Measurements from ENCODE around the gene ATE1. TPM values are rescaled to one million over a fixed set of nuclear protein-coding genes. Genes with fewer than 3 reads are reported as not detected.

ATE1 gene
- total RNA-seq, 1 experiment from 2014 or later: 39.2 TPM

- Histone ChIP-seq H3K4me1 (ENCODE audit: control insufficient read depth in 1 of 2, insufficient read depth in 2 of 2, low read length in 2 of 2) (peaks cover 11 to 14% of the 10 kb centered on the region in 2 experiments), H3K9ac (ENCODE audit: low read length) (no peak overlapping the region), H3K79me2 (ENCODE audit: insufficient read depth, low read length) (no peaks in the 10 kb centered on the region), H3K9me2 (ENCODE audit: insufficient read depth) (no peaks in the 10 kb centered on the region), H3K36me3 (ENCODE audit: control insufficient read depth in 1 of 2, insufficient read depth in 2 of 2, low read length in 2 of 2) (no peaks in the 10 kb centered on the region), H2AFZ (ENCODE audit: low read depth, low read length, poor library complexity, severe bottlenecking) (no peak overlapping the region), H3K27ac (ENCODE audit: low read depth, low read length) (no peak overlapping the region), H3K4me2 (ENCODE audit: low read length) (no peak overlapping the region), H4K20me1 (ENCODE audit: insufficient read depth) (no peaks in the 10 kb centered on the region), H3K27me3 (ENCODE audit: insufficient read depth, low read length) (no peaks in the 10 kb centered on the region), H3K9me3 (ENCODE audit: control insufficient read depth in 1 of 2, insufficient read depth in 1 of 2, low read depth in 1 of 2, low read length in 2 of 2) (no peaks in the 10 kb centered on the region), H3K4me3 (replicated peaks in 1 of 2; ENCODE audit: low read depth in 1 of 2, low read length in 2 of 2) (no peak overlapping the region)
- ChIA-PET RAD21 (ENCODE audit: low non-redundant PET in 1 of 2, low total read pairs in 2 of 2, uncharacterized antibody in 2 of 2, unreplicated experiment in 2 of 2) (no interaction called here), POLR2A (no interaction called here), CTCF (no interaction called here)
- intact Hi-C loops (cut with micrococcal nuclease): no loop called here
- no peak for TF ChIP-seq ZBTB33 (IDR thresholded peaks at IDR 0.05; ENCODE audit: extremely low read depth, insufficient replicate concordance, low read length)
- TF ChIP-seq SRF (IDR thresholded peaks at IDR 0.05; ENCODE audit: low read depth): no peak
- no peak for TF ChIP-seq SIN3A (IDR thresholded peaks at IDR 0.05; ENCODE audit: low read depth)
- ATAC-seq (no peak), DNase-seq (ENCODE audit: low read depth, low spot score) (no peak)
- no TSS peak for BruUV-seq (replicated peaks)
These were observed 144.0 kb downstream of the ATE1 start for GRCh38 chr10:121783782-121784372.

GRCh38 chr10:121781101-121781500 is 146.7 kb downstream of the ATE1 start:
- no peaks in the 10 kb centered on the region for H3K9me3 ChIP-seq (ENCODE audit: control insufficient read depth in 1 of 2, insufficient read depth in 1 of 2, low read depth in 1 of 2, low read length in 2 of 2)
- H3K4me2 ChIP-seq (ENCODE audit: low read length): peak overlapping the region; percentile 42
- H3K27ac ChIP-seq (ENCODE audit: low read depth, low read length): no peak overlapping the region
- peak; percentile 93 for ATAC-seq
- peaks cover 9 to 14% of the 10 kb centered on the region in 2 experiments for H3K4me1 ChIP-seq (ENCODE audit: control insufficient read depth in 1 of 2, insufficient read depth in 2 of 2, low read length in 2 of 2)
- H3K36me3 ChIP-seq (ENCODE audit: control insufficient read depth in 1 of 2, insufficient read depth in 2 of 2, low read length in 2 of 2): no peaks in the 10 kb centered on the region
- TF ChIP-seq TCF7L2 (IDR thresholded peaks at IDR 0.05; ENCODE audit: borderline replicate concordance, extremely low read depth, insufficient read depth, insufficient read length): no peak
- no peak for TF ChIP-seq SP1 (IDR thresholded peaks at IDR 0.05; ENCODE audit: low read depth)
- no peak for TF ChIP-seq ZNF274 (IDR thresholded peaks at IDR 0.05; ENCODE audit: low read depth, low read length)
- no peak for TF ChIP-seq ELF1 (IDR thresholded peaks at IDR 0.05; ENCODE audit: borderline replicate concordance, low read depth)
- TF ChIP-seq JUND (IDR thresholded peaks at IDR 0.05): peak; percentile 47; the same call in 1 of the 2 replicates
- no peak for TF ChIP-seq ZBTB33 (IDR thresholded peaks at IDR 0.05; ENCODE audit: extremely low read depth, insufficient replicate concordance, low read length)
- TF ChIP-seq SRF (IDR thresholded peaks at IDR 0.05; ENCODE audit: low read depth): no peak
- TF ChIP-seq FOSL1 (IDR thresholded peaks at IDR 0.05; ENCODE audit: low read depth): peak; percentile 40; the same call in 1 of the 2 replicates
- TF ChIP-seq ATF3 (IDR thresholded peaks at IDR 0.05): no peak
- TF ChIP-seq POLR2AphosphoS5 (IDR thresholded peaks at IDR 0.05; ENCODE audit: low read depth, low read length): no peak
- TF ChIP-seq CEBPB (IDR thresholded peaks at IDR 0.05; ENCODE audit: low read depth): no peak
- TF ChIP-seq MAX (IDR thresholded peaks at IDR 0.05): no peak
- RAD21 ChIA-PET (ENCODE audit: low non-redundant PET in 1 of 2, low total read pairs in 2 of 2, uncharacterized antibody in 2 of 2, unreplicated experiment in 2 of 2): no interaction called here
- no peaks in the 10 kb centered on the region for H3K27me3 ChIP-seq (ENCODE audit: insufficient read depth, low read length)
- H3K9me2 ChIP-seq (ENCODE audit: insufficient read depth): no peaks in the 10 kb centered on the region
- no TSS peak for BruUV-seq (replicated peaks)
- no peaks in the 10 kb centered on the region for H4K20me1 ChIP-seq (ENCODE audit: insufficient read depth)
- CTCF ChIA-PET: interaction anchor here (1.0 kb wide), 1 partner anchor 10 kb away, joined by 3 read pairs; no protein-coding TSS in a partner anchor
- DNase-seq (ENCODE audit: low read depth, low spot score): peak; percentile 18
- intact Hi-C loops (cut with micrococcal nuclease): no loop called here
- POLR2A ChIA-PET: no interaction called here
- no peak overlapping the region for H2AFZ ChIP-seq (ENCODE audit: low read depth, low read length, poor library complexity, severe bottlenecking)
- no peak overlapping the region for H3K9ac ChIP-seq (ENCODE audit: low read length)
- no peaks in the 10 kb centered on the region for H3K79me2 ChIP-seq (ENCODE audit: insufficient read depth, low read length)
- H3K4me3 ChIP-seq (replicated peaks in 1 of 2; ENCODE audit: low read depth in 1 of 2, low read length in 2 of 2): no peak overlapping the region

Measured in HCT116 (cell line).